WTC11 (cell line): Measurements from ENCODE around the gene GOLGA3. TPM values are rescaled to one million over a fixed set of nuclear protein-coding genes. Genes with fewer than 3 reads are reported as not detected.

ENCODE experiments used
- ATAC-seq: fragments of 200-7000 bp; cut with Tn5 transposase; 2 replicates; pipeline ENCODE4 v1.10.0; 2021; ENCODE audit warnings: mild to moderate bottlenecking, moderate library complexity
- CTCF ChIA-PET: fragments of 300-600 bp; sonication (Branson Sonifier 250); formaldehyde crosslinking; loops from one replicate; lab custom pipeline; 2021; ENCODE audit warnings: antibody characterized with exemption; lab: Charles Lee
- POLR2A ChIA-PET: fragments of 350-600 bp; sonication (Branson Sonifier 250); formaldehyde crosslinking; loops from one replicate; lab custom pipeline; 2021; ENCODE audit warnings: antibody characterized with exemption; lab: Charles Lee
- DNase-seq: peaks from one replicate; pipeline ENCODE4 v3.0.0; 2021; ENCODE audit warnings: low spot score
- H3K27ac Mint-ChIP-seq: 2 replicates; pipeline ENCODE4 v1.8.0; 2021; ENCODE audit warnings: mixed read lengths
- H3K27me3 Mint-ChIP-seq: 2 replicates; pipeline ENCODE4 v1.8.0; 2021; ENCODE audit warnings: low read depth, mild to moderate bottlenecking, moderate library complexity, mixed read lengths
- H3K36me3 Mint-ChIP-seq: 2 replicates; pipeline ENCODE4 v1.8.0; 2021; ENCODE audit warnings: mixed read lengths
- H3K4me1 Mint-ChIP-seq: 2 replicates; pipeline ENCODE4 v1.8.0; 2022; ENCODE audit warnings: mixed read lengths
- H3K4me3 Mint-ChIP-seq: 2 replicates; pipeline ENCODE4 v1.8.0; 2021; ENCODE audit warnings: mild to moderate bottlenecking, moderate library complexity, mixed read lengths
- H3K9me3 Mint-ChIP-seq: 2 replicates; pipeline ENCODE4 v1.8.0; 2021; ENCODE audit warnings: mixed read lengths
- CREM ChIP-seq: sonication (generic); formaldehyde crosslinking; IDR thresholded peaks from 2 replicates; pipeline ENCODE4 v1.8.1; 2022; ENCODE audit warnings: mild to moderate bottlenecking, missing genetic modification reagents, moderate library complexity
- EMX1 ChIP-seq: fragments of 250-450 bp; sonication (Bioruptor Pico); IDR thresholded peaks from 2 replicates; pipeline ENCODE4 v1.8.0; 2021; ENCODE audit warnings: mild to moderate bottlenecking
- FOXP1 ChIP-seq: sonication (generic); formaldehyde crosslinking; IDR thresholded peaks from 2 replicates; pipeline ENCODE4 v1.8.0; 2022; ENCODE audit warnings: missing genetic modification reagents, mild to moderate bottlenecking, moderate library complexity, borderline replicate concordance
- IRF2 ChIP-seq: sonication (generic); formaldehyde crosslinking; IDR thresholded peaks from 2 replicates; pipeline ENCODE4 v1.8.0; 2022; ENCODE audit warnings: low read depth, missing genetic modification reagents, borderline replicate concordance
- PRRX2 ChIP-seq: fragments of 250-450 bp; sonication (Bioruptor Pico); IDR thresholded peaks from 2 replicates; pipeline ENCODE4 v1.8.0; 2021; ENCODE audit warnings: mild to moderate bottlenecking
- RORB ChIP-seq: fragments of 250-450 bp; sonication (Bioruptor Pico); IDR thresholded peaks from 2 replicates; pipeline ENCODE4 v1.9.0; 2021; ENCODE audit warnings: mild to moderate bottlenecking
- SMAD3 ChIP-seq: sonication (generic); formaldehyde crosslinking; IDR thresholded peaks from 2 replicates; pipeline ENCODE4 v1.8.0; 2022; ENCODE audit warnings: missing genetic modification reagents, mild to moderate bottlenecking, borderline replicate concordance
- SMAD4 ChIP-seq: sonication (generic); formaldehyde crosslinking; IDR thresholded peaks from 2 replicates; pipeline ENCODE4 v1.8.0; 2022; ENCODE audit warnings: mild to moderate bottlenecking, missing genetic modification reagents
- TCF7 ChIP-seq: sonication (generic); formaldehyde crosslinking; IDR thresholded peaks from 2 replicates; pipeline ENCODE4 v1.8.0; 2022; ENCODE audit warnings: mild to moderate bottlenecking, low read depth, missing genetic modification reagents, moderate library complexity
- ZNF121 ChIP-seq: sonication (generic); formaldehyde crosslinking; IDR thresholded peaks from 2 replicates; pipeline ENCODE4 v1.8.0; 2023; ENCODE audit warnings: missing genetic modification reagents
- ZNF416 ChIP-seq: fragments of 250-450 bp; sonication (Bioruptor Pico); IDR thresholded peaks from 2 replicates; pipeline ENCODE4 v1.9.0; 2021; ENCODE audit warnings: mild to moderate bottlenecking, inconsistent platforms
- total RNA-seq: library from RNA; stranded (reverse); gene quantifications from 3 replicates; pipeline ENCODE4 v1.2.3, GENCODE V29; 2021
- TF ChIP-seq, protein P1 (sequence below): sonication (generic); formaldehyde crosslinking; IDR thresholded peaks from 2 replicates; pipeline ENCODE4 v1.8.1; 2023; ENCODE audit warnings: mild to moderate bottlenecking, missing genetic modification reagents, moderate library complexity
- TF ChIP-seq, protein P2 (sequence below): sonication (generic); formaldehyde crosslinking; IDR thresholded peaks from 2 replicates; pipeline ENCODE4 v1.8.1; 2023; ENCODE audit warnings: mild to moderate bottlenecking, missing genetic modification reagents, moderate library complexity
- TF ChIP-seq, protein P3 (sequence below): sonication (generic); formaldehyde crosslinking; IDR thresholded peaks from 2 replicates; pipeline ENCODE4 v1.8.0; 2022; ENCODE audit warnings: mild to moderate bottlenecking, missing genetic modification reagents
- TF ChIP-seq, protein P4 (sequence below): sonication (generic); formaldehyde crosslinking; IDR thresholded peaks from 2 replicates; pipeline ENCODE4 v1.8.1; 2023; ENCODE audit warnings: mild to moderate bottlenecking, moderate library complexity, missing genetic modification reagents
- TF ChIP-seq, protein P5 (sequence below): sonication (generic); formaldehyde crosslinking; IDR thresholded peaks from 2 replicates; pipeline ENCODE4 v1.8.1; 2022; ENCODE audit warnings: missing genetic modification reagents, borderline replicate concordance
- TF ChIP-seq, protein P6 (sequence below): fragments of 250-450 bp; sonication (Bioruptor Pico); IDR thresholded peaks from 2 replicates; pipeline ENCODE4 v1.9.0; 2021; ENCODE audit warnings: mild to moderate bottlenecking, borderline replicate concordance
- TF ChIP-seq, protein P7 (sequence below): sonication (generic); formaldehyde crosslinking; IDR thresholded peaks from 2 replicates; pipeline ENCODE4 v1.8.0; 2023; ENCODE audit warnings: mild to moderate bottlenecking, missing genetic modification reagents

The GOLGA3 gene
- total RNA-seq, 1 experiment from 2014 or later, result 47.8 TPM

DNA sequence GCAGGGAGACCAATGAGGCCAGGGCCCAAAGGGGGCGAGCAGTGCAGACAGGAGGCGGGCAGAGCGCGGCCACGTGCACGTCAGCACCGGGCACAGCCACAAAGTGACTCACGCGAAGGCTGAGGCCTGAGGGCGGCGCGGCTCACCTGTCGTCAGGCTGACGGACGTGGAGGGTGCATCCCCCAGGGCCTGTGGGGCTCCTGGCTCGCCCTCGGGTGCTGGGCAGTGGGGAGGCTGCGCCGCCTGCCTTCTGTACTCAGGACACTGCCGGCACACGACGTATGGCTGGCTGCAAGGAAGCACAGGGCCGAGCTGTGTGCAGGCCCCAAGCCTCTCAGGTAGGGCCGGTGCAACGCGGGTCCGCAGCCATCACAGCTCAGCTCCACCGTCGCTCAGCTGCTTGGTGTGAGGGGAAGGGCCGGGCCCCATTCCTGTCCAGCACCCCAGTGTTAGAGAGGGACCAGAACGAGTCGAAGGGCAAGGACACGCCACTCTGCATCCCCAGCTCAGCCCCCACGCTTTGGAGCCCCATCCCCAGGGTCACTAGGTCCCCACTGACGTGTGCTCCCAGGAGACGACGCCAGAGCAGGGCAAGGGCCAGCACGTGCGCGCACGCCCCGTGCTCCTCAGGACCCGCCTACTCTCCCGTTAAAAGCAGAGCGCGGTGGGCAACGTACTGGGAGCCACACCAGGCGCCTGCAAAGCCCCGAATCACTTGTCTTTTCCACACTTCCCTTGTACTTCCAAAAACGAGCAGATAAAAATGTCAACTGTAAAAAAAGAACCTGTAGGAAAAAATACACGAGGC, 24.8 kb upstream of the GOLGA3 start (continued):
- TF ChIP-seq FOXP1 (CRISPR knock-in tag) (no peak), PRRX2 (CRISPR knock-in tag) (no peak), CREM (CRISPR knock-in tag) (no peak), TCF7 (no peak), SMAD3 (CRISPR knock-in tag) (no peak)
- TF ChIP-seq, protein P1, sequence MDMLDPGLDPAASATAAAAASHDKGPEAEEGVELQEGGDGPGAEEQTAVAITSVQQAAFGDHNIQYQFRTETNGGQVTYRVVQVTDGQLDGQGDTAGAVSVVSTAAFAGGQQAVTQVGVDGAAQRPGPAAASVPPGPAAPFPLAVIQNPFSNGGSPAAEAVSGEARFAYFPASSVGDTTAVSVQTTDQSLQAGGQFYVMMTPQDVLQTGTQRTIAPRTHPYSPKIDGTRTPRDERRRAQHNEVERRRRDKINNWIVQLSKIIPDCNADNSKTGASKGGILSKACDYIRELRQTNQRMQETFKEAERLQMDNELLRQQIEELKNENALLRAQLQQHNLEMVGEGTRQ (CRISPR knock-in tag), result no peak

DNA sequence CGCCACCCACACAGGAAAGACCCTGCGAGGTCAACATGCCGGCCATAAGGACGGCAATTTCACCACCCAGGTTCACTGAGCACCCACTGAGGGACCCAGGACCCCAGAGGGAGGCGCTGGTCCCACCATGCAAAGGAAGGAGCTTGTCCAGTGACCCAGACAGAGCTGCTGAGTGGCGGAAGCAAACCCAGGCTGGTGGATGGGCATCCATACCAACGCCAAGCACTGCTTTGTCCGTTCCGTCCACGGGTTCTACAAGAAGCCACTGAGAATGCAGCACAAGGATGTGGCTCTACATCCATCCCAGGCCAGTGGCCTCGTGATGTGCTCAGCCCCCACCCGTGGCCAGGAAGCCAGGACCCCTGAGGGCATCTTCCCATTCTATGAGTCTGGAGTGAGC, 23.8 kb upstream of the GOLGA3 start:
- CTCF ChIA-PET, result interaction anchor here (1.0 kb wide), 1 partner anchor 52 kb away, joined by 4 read pairs; no protein-coding TSS in a partner anchor

More for the DNA sequence above, 23.8 kb upstream of the GOLGA3 start:
- no peak for DNase-seq
- TF ChIP-seq, protein P2, sequence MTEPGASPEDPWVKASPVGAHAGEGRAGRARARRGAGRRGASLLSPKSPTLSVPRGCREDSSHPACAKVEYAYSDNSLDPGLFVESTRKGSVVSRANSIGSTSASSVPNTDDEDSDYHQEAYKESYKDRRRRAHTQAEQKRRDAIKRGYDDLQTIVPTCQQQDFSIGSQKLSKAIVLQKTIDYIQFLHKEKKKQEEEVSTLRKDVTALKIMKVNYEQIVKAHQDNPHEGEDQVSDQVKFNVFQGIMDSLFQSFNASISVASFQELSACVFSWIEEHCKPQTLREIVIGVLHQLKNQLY (CRISPR knock-in tag), result no peak
- TF ChIP-seq RORB (CRISPR knock-in tag) (no peak), SMAD4 (CRISPR knock-in tag) (no peak), EMX1 (CRISPR knock-in tag) (no peak), SMAD3 (CRISPR knock-in tag) (no peak), ZNF121 (CRISPR knock-in tag) (no peak), IRF2 (CRISPR knock-in tag) (no peak), ZNF416 (CRISPR knock-in tag) (no peak)
- TF ChIP-seq, protein P3, sequence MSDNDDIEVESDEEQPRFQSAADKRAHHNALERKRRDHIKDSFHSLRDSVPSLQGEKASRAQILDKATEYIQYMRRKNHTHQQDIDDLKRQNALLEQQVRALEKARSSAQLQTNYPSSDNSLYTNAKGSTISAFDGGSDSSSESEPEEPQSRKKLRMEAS (CRISPR knock-in tag), result no peak
- TF ChIP-seq, protein P4, sequence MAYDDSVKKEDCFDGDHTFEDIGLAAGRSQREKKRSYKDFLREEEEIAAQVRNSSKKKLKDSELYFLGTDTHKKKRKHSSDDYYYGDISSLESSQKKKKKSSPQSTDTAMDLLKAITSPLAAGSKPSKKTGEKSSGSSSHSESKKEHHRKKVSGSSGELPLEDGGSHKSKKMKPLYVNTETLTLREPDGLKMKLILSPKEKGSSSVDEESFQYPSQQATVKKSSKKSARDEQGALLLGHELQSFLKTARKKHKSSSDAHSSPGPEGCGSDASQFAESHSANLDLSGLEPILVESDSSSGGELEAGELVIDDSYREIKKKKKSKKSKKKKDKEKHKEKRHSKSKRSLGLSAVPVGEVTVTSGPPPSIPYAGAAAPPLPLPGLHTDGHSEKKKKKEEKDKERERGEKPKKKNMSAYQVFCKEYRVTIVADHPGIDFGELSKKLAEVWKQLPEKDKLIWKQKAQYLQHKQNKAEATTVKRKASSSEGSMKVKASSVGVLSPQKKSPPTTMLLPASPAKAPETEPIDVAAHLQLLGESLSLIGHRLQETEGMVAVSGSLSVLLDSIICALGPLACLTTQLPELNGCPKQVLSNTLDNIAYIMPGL, result no peak
- TF ChIP-seq, protein P5, sequence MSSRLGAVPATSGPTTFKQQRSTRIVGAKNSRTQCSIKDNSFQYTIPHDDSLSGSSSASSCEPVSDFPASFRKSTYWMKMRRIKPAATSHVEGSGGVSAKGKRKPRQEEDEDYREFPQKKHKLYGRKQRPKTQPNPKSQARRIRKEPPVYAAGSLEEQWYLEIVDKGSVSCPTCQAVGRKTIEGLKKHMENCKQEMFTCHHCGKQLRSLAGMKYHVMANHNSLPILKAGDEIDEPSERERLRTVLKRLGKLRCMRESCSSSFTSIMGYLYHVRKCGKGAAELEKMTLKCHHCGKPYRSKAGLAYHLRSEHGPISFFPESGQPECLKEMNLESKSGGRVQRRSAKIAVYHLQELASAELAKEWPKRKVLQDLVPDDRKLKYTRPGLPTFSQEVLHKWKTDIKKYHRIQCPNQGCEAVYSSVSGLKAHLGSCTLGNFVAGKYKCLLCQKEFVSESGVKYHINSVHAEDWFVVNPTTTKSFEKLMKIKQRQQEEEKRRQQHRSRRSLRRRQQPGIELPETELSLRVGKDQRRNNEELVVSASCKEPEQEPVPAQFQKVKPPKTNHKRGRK, result no peak
- TF ChIP-seq, protein P1 (CRISPR knock-in tag), result no peak
- TF ChIP-seq, protein P6, sequence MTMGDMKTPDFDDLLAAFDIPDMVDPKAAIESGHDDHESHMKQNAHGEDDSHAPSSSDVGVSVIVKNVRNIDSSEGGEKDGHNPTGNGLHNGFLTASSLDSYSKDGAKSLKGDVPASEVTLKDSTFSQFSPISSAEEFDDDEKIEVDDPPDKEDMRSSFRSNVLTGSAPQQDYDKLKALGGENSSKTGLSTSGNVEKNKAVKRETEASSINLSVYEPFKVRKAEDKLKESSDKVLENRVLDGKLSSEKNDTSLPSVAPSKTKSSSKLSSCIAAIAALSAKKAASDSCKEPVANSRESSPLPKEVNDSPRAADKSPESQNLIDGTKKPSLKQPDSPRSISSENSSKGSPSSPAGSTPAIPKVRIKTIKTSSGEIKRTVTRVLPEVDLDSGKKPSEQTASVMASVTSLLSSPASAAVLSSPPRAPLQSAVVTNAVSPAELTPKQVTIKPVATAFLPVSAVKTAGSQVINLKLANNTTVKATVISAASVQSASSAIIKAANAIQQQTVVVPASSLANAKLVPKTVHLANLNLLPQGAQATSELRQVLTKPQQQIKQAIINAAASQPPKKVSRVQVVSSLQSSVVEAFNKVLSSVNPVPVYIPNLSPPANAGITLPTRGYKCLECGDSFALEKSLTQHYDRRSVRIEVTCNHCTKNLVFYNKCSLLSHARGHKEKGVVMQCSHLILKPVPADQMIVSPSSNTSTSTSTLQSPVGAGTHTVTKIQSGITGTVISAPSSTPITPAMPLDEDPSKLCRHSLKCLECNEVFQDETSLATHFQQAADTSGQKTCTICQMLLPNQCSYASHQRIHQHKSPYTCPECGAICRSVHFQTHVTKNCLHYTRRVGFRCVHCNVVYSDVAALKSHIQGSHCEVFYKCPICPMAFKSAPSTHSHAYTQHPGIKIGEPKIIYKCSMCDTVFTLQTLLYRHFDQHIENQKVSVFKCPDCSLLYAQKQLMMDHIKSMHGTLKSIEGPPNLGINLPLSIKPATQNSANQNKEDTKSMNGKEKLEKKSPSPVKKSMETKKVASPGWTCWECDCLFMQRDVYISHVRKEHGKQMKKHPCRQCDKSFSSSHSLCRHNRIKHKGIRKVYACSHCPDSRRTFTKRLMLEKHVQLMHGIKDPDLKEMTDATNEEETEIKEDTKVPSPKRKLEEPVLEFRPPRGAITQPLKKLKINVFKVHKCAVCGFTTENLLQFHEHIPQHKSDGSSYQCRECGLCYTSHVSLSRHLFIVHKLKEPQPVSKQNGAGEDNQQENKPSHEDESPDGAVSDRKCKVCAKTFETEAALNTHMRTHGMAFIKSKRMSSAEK (CRISPR knock-in tag), result no peak
- TF ChIP-seq, protein P7, sequence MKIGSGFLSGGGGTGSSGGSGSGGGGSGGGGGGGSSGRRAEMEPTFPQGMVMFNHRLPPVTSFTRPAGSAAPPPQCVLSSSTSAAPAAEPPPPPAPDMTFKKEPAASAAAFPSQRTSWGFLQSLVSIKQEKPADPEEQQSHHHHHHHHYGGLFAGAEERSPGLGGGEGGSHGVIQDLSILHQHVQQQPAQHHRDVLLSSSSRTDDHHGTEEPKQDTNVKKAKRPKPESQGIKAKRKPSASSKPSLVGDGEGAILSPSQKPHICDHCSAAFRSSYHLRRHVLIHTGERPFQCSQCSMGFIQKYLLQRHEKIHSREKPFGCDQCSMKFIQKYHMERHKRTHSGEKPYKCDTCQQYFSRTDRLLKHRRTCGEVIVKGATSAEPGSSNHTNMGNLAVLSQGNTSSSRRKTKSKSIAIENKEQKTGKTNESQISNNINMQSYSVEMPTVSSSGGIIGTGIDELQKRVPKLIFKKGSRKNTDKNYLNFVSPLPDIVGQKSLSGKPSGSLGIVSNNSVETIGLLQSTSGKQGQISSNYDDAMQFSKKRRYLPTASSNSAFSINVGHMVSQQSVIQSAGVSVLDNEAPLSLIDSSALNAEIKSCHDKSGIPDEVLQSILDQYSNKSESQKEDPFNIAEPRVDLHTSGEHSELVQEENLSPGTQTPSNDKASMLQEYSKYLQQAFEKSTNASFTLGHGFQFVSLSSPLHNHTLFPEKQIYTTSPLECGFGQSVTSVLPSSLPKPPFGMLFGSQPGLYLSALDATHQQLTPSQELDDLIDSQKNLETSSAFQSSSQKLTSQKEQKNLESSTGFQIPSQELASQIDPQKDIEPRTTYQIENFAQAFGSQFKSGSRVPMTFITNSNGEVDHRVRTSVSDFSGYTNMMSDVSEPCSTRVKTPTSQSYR, result no peak
- ATAC-seq, result no peak
- H3K4me1 Mint-ChIP-seq, result peaks cover 13% of the 10 kb centered on the region
- peaks cover 40% of the 10 kb centered on the region for H3K36me3 Mint-ChIP-seq
- H3K4me3 Mint-ChIP-seq, result no peak overlapping the region
- H3K9me3 Mint-ChIP-seq, result no peaks in the 10 kb centered on the region
- POLR2A ChIA-PET, result no interaction called here
- no peak overlapping the region for H3K27ac Mint-ChIP-seq
- H3K27me3 Mint-ChIP-seq, result no peaks in the 10 kb centered on the region
